ENCODE measurements around the gene SLC9A8. TPM values are rescaled to one million over a fixed set of nuclear protein-coding genes. Genes with fewer than 3 reads are reported as not detected.

SLC9A8 gene
- total and polyA plus RNA-seq, 9 of the 15 experiments (the other 6 are each of a cell fraction or from before 2014, with no cell fraction given), result 0.56 to 9.7 (median 5.0) TPM

DNA sequence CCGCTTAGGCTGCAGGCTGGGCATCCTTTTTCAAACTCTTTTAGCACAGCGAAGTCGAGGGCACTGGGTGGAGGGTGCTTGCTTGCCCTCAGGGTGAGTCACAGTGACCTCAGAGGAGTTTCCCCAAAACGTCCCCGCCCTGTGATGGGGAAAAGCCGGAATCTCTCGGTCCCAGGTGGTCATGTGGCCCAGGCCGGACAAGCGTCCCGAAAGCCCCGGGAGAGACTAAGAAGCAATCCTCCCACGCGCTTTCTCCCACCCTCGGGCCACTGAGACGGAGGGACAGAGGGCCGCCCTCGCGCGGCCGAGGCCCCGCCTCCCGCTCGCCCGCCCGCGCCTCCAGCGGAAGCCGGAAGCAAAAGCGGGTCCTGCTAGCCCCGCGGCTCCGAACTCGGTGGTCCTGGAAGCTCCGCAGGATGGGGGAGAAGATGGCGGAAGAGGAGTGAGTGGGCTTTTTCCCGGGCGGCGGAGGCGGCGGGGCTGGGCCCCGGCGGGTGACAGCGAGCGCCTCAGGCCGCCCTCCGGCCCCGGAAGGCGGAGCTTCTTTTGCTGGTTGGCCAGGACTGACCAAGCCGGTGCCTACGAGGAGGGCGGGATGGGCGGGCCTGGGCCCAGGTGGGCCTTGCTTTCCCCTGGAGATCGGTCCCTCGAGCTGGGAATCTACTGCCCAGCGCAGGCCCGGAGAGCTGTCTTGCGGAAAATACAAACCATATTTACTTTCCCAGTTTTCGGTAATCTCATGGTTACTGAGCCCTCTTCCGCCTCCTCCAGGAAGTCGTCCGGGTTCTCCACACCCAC lies at the start of gene SLC9A8 (continued):
- TF ChIP-seq, protein P1, sequence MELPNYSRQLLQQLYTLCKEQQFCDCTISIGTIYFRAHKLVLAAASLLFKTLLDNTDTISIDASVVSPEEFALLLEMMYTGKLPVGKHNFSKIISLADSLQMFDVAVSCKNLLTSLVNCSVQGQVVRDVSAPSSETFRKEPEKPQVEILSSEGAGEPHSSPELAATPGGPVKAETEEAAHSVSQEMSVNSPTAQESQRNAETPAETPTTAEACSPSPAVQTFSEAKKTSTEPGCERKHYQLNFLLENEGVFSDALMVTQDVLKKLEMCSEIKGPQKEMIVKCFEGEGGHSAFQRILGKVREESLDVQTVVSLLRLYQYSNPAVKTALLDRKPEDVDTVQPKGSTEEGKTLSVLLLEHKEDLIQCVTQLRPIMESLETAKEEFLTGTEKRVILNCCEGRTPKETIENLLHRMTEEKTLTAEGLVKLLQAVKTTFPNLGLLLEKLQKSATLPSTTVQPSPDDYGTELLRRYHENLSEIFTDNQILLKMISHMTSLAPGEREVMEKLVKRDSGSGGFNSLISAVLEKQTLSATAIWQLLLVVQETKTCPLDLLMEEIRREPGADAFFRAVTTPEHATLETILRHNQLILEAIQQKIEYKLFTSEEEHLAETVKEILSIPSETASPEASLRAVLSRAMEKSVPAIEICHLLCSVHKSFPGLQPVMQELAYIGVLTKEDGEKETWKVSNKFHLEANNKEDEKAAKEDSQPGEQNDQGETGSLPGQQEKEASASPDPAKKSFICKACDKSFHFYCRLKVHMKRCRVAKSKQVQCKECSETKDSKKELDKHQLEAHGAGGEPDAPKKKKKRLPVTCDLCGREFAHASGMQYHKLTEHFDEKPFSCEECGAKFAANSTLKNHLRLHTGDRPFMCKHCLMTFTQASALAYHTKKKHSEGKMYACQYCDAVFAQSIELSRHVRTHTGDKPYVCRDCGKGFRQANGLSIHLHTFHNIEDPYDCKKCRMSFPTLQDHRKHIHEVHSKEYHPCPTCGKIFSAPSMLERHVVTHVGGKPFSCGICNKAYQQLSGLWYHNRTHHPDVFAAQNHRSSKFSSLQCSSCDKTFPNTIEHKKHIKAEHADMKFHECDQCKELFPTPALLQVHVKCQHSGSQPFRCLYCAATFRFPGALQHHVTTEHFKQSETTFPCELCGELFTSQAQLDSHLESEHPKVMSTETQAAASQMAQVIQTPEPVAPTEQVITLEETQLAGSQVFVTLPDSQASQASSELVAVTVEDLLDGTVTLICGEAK (IDR thresholded peaks at IDR 0.05), result peak; percentile 87
- TF ChIP-seq, protein P1 (CRISPR knock-in tag; IDR thresholded peaks at IDR 0.05), result no peak
- TF ChIP-seq PHB (CRISPR knock-in tag; IDR thresholded peaks at IDR 0.05) (no peak), HDAC6 (IDR thresholded peaks at IDR 0.05; ENCODE audit: low read depth, low read length) (no peak), CBX5 (IDR thresholded peaks at IDR 0.05; ENCODE audit: borderline replicate concordance, low read depth) (no peak), SMARCC2 (IDR thresholded peaks at IDR 0.05; ENCODE audit: low read depth) (no peak; the same call in 1 of the 2 replicates), OTX1 (CRISPR knock-in tag; IDR thresholded peaks at IDR 0.05) (no peak), PHF21A (IDR thresholded peaks at IDR 0.05; ENCODE audit: borderline replicate concordance, low read depth) (no peak), HSF4 (CRISPR knock-in tag; IDR thresholded peaks at IDR 0.05; ENCODE audit: borderline replicate concordance) (no peak), XRCC4 (IDR thresholded peaks at IDR 0.05; ENCODE audit: extremely low read depth, insufficient read depth, insufficient read length) (no peak), FUS (optimal IDR thresholded peaks at IDR 0.05; ENCODE audit: low read depth, low read length) (no peak), EHMT2 (IDR thresholded peaks at IDR 0.05) (no peak), ZNF165 (CRISPR knock-in tag; IDR thresholded peaks at IDR 0.05; ENCODE audit: borderline replicate concordance) (no peak)
- TF ChIP-seq, protein P2, sequence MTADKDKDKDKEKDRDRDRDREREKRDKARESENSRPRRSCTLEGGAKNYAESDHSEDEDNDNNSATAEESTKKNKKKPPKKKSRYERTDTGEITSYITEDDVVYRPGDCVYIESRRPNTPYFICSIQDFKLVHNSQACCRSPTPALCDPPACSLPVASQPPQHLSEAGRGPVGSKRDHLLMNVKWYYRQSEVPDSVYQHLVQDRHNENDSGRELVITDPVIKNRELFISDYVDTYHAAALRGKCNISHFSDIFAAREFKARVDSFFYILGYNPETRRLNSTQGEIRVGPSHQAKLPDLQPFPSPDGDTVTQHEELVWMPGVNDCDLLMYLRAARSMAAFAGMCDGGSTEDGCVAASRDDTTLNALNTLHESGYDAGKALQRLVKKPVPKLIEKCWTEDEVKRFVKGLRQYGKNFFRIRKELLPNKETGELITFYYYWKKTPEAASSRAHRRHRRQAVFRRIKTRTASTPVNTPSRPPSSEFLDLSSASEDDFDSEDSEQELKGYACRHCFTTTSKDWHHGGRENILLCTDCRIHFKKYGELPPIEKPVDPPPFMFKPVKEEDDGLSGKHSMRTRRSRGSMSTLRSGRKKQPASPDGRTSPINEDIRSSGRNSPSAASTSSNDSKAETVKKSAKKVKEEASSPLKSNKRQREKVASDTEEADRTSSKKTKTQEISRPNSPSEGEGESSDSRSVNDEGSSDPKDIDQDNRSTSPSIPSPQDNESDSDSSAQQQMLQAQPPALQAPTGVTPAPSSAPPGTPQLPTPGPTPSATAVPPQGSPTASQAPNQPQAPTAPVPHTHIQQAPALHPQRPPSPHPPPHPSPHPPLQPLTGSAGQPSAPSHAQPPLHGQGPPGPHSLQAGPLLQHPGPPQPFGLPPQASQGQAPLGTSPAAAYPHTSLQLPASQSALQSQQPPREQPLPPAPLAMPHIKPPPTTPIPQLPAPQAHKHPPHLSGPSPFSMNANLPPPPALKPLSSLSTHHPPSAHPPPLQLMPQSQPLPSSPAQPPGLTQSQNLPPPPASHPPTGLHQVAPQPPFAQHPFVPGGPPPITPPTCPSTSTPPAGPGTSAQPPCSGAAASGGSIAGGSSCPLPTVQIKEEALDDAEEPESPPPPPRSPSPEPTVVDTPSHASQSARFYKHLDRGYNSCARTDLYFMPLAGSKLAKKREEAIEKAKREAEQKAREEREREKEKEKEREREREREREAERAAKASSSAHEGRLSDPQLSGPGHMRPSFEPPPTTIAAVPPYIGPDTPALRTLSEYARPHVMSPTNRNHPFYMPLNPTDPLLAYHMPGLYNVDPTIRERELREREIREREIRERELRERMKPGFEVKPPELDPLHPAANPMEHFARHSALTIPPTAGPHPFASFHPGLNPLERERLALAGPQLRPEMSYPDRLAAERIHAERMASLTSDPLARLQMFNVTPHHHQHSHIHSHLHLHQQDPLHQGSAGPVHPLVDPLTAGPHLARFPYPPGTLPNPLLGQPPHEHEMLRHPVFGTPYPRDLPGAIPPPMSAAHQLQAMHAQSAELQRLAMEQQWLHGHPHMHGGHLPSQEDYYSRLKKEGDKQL (CRISPR knock-in tag; IDR thresholded peaks at IDR 0.05; ENCODE audit: borderline replicate concordance), result no peak

Data from K562 (cell line).